NCI-H2081 treated with DMSO at 0.1 percent for 48 hours (cell line): ENCODE data around the gene ST6GAL1.
"Not testable (repeated sequence)": the region's sequence is repeated elsewhere in the genome, so short reads cannot be mapped to it uniquely, and the experiment has no call there.

Experiments used
- DNase-seq: peaks from one replicate; lab custom pipeline; 2025; lab: John Stamatoyannopoulos, UW

The ST6GAL1 gene

DNA sequence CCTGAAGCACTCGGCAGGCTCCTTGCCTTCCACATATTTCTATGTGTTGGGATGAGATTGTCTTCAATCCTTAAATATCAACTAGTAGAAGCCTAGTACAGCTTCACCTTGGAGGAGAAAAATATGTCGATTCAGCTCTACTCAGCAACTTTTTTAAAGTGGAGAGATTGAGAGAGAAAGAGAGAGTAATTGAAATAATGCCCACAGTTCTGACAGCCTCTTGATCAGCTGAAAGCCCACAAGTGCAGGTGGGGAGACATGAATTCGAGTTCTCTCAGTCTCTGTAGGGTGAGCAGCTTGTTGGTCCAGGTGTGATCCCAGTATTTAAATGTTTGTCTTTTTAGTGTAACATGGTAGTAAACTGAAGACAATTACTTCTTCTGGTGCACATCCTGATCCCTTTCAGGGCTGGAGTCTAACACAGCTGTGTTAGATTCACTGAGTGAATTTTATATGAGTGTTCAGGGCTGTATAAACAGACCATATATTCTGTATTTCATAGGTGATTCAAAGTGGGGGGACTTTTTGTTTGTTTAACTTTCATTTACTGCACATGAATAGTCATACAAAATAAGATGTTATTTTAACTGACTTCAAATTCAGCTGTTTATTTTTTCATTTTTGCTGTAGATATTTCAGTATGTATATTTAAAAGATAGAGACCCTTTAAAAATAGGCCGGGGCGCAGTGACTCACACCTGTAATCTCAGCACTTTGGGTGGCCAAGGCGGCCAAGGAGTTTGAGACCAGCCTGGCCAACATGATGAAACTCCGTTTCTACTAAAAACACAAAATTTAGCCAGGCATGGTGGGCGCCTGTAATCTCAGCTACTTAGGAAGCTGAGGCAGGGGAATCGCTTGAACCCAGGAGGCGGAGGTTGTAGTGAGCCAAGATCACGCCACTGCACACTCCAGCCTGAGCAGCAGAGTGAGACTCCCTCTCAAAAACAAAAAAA lies 64.0 kb downstream of the ST6GAL1 start:
- DNase-seq: no peak

DNA sequence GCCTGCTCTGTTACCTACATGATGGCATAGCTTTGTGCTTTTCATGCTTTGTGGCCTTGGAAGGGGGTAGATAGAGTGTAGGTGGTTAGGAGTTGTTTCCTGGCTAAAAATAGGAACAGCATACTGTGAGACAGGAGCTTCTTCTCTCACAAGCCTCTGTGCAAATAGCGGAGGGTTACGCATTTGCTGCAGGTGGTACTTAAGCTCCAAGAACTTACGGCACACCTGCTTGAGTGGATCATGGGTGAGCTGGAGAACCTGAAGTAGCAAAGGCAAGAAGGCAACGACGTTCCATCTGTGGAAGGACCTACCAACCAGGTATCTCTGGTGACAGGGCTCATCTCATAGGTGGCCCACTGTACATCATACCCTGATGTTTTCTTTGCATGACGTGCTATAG lies 66.0 kb downstream of the ST6GAL1 start:
- no peak for DNase-seq

DNA sequence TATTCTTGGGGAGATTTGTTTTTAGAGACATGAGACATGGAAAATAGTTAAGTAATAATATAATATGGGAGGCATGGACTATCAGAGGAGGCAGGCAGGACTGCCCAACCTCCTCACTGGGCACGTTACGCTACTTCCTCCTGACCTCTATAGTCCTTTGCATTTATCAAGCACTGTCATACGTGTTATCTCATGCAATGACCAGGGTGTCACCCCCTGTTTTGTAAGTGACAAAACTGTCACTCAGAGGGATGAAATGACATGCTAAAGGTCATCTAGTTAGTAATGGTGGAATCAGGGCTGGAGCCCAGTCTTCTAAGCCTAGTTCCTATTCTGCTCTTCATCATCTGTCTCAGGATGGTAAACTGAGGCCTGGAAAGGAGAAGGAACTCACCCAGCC lies 66.7 kb downstream of the ST6GAL1 start:
- DNase-seq: no peak

DNA sequence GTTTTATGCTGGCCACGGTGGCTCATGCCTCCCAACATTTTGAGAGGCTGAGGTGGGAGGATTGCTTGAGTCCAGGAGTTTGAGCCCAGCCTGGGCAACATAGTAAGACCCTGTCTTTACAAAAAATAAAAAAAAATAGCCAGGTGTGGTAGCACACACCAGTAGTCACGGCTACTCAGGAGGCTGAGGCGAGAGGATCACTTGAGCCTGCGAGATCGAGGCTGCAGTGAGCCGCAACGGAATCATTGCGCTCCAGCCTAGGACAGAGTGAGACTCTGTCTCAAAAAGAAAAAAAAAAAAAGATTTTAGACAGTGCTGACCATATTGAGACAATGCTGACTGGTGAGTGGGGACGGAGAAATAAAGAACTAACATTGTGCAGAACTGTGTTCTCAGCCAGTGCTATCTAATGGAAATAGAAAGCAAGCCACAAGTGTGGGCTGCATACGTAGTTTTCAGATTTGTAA lies 67.2 kb downstream of the ST6GAL1 start:
- DNase-seq: no peak

DNA sequence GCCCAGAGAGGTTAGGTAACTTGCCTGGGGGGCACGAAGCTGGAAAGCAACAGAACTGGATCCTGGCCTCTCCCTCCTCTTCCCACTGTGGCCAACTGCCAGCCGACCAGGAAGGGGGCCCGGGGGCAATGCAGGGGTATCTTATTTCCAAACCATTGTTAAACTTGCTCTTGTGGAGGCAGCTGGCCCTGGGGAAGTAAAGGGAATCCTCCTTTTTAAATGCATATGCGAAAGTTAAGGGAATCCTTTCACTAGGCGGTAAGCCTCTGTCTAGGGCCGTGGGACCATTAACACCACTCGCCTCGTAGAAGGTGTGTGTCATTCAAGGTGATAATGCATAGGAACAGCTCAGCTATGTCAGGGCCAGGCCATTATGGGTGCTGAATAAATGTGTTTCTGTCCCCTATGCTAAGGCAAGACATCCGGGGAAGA lies 68.6 kb downstream of the ST6GAL1 start:
- DNase-seq: no peak

DNA sequence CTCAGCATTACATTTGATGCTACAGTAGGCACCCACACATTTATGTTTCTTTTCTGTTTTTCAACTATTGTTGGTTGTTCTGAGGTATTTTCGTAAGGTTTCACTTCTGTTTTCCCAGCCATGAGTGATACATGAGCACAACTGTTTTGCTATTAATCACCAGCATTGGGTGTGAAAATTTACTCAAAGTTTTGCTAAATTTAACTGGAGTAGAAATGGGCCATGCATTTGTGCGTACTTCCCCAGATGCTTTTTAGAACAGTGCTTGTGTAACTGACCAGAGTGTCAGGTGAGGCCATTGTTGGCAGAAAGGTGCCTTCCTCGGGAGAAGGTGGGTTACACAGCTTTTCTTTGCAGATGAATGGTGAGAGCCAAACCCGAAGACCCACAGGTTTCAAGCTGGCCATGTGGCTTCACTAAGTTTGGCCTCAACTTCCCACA lies 70.4 kb downstream of the ST6GAL1 start:
- DNase-seq: no peak

DNA sequence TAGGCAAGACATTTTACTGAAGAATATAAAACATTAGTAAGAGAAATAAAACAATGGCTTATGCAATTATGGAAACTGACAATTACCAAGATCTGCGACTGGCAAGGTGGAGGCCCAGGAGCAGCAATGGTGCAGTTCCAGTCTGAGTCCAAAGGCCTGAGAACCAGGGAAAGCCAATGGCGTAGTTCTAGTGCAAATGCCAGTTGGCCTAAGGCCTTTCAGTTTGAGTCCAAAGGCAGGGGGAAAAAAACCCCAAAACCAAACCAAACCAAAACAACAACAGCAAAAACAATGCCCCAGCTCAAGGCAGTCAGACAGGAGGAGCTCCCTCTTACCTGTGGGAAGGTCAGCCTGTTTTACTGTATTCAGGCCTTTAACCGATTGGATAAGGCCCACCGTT lies 72.6 kb downstream of the ST6GAL1 start:
- DNase-seq: no peak

DNA sequence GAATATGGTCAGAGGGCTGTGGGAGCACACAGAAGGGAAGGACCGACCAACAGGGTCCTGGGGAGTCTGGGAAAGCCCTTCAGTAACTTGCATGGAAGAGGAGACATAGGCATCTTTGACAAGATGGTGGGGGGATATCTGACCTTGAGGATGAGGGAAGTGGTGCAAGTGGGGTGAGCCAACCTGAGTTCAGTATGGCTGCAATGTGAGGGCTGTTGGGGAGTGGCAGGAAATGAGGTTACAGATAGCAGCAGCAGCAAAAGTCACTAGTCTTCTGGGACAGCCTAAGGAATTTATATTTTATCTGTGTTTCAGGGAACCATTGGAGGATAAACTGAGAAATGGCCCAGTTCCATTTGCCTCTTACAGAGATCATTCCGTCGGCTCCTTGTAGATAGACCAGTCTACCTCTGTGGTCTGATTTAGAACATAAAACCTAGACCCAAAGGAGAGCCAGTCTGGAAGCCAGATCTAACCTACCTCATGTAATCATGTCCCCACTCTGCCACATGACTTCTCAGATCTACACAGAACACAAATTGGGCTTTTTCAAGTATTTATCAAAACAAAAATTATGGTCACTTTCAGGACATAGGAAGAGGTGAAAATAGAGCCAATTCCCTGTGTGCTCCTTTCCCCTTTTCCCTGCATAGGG lies 75.6 kb downstream of the ST6GAL1 start:
- DNase-seq: no peak

DNA sequence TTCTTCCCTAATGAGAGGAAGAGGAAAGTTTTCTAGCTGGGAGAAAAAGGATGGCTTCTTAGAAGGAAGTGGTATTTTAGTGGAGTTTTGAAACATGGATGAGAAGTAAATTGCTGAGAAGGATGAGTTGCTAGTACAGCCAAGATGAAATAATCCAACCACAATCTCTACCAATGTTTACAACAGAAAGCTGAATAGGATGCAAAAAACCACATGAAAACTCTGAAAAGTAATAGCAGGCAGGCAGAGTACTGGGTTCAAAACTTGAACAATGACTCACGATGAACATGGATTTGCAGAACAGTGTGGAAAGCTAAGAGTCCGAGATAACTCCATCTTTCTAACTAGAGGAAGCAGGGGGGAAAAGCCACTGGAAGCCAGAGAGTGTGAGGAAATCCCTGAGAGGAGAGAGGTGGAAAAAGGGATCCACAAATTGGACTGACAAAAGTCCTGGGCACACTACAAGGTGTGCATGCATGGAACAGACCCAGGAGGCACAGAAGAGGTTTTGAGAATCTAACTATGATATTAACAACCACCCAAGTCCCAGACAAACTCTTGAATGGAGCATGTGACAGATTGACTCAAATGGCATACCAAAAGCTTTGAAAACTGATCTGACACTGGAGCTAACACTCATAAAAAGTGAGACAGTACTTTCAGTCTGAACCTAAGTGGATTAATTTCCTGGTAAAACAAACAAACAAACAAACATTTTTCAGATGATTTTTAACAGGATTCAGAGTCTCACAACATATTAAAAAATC lies 76.7 kb downstream of the ST6GAL1 start:
- no peak for DNase-seq

DNA sequence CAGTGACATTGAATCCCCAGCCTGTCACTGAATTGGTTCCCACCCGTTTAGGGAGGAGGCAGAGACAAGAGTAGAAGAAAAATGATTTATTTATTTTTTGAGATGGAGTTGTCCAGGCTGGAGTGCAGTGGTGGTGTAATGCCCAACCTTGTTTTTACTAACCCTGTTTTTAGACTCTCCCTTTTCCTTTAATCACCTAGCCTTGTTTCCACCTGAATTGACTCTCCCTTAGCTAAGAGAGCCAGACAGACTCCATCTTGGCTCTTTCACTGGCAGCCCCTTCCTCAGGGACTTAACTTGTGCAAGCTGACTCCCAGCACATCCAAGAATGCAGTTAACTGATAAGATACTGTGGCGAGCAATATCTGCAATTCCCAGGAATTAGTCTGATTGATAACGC lies 80.1 kb downstream of the ST6GAL1 start:
- DNase-seq: not testable (repeated sequence)

DNA sequence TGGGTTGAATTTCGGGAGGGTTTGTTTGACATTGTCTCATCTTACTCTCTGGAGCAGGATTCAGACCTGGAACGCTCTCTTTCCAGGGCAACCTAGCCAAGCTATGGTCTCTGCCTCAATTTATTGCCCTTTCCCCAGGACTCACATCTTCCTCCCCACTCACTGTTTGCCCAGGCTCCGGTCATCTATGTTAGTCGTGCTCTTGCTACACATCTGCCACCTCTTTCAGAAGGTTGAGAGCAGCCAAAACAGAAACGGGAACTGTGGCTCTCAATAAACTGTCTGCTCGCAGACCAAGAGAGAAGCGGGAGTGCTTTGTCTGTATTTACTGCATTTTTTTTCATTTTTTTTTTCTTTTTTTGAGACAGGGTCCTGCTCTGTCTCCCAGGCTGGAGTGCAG lies 81.6 kb downstream of the ST6GAL1 start:
- no peak for DNase-seq

DNA sequence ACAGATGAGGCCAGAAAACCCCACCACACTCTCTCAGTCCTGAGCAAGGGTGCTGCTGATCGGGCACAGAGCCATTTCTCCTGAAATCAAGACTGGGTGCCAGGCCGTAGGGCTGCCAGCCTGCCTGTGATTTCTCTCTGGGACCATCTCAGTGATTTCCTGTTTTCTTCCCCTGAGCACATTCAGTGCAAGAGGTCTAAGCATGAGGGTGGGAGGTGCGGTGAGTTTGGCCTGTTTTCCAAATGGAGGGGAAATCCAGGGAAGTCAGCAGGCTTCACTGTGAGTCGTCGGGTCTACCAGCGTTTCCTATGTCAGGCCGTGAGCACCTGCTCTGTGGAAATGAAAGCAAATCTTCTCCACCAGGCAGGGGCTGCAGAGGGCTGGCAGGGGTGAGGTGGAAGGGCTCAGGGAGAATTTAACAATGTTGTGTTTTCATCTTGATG lies 82.3 kb downstream of the ST6GAL1 start:
- no peak for DNase-seq

DNA sequence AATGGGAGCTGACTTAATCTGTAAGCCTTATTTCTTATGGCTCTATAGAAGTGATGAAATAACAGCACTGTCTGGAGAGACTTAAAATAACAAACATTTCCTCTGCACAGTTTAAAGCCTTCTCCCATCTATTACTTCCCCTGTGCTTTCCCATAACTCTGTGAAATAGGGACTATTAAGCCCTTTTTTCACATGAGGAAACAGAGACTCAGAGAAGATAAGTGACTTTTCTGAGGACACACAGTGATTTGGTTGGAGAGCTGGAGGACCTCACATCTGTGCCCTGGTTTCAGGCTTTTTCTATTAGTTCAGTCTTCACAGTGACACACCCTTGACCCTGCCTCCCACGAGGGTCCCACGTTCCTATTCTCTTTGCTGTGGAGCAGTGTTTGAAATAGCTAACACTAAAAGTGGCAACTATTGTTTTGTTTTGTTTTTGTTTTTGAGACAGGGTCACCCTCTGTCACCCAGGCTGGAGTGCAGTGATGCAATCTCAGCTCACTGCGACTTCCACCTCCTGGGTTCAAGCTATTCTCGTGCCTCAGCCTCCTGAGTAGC lies 82.9 kb downstream of the ST6GAL1 start:
- DNase-seq: no peak

DNA sequence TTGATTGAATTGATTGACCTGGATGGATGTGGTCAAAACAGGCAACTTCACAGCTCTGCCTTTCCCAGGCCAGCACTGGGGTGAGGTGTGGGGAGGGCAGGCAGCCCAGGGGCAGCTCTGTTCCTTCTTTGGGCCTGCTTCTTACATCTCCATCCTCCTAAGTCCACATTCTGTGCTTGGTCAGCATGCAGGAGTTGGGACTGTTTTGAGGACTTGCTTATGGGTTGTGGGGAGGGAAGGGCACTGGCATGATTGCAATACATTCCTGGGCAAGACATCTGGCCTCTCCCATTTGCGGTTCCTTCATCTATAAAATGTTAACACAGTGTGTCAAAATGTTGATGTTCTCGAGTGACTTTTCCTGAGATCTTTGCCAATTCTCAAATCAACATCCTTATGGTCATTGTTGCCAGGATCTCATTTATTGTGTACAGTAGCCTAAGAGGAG lies 84.1 kb downstream of the ST6GAL1 start:
- no peak for DNase-seq

DNA sequence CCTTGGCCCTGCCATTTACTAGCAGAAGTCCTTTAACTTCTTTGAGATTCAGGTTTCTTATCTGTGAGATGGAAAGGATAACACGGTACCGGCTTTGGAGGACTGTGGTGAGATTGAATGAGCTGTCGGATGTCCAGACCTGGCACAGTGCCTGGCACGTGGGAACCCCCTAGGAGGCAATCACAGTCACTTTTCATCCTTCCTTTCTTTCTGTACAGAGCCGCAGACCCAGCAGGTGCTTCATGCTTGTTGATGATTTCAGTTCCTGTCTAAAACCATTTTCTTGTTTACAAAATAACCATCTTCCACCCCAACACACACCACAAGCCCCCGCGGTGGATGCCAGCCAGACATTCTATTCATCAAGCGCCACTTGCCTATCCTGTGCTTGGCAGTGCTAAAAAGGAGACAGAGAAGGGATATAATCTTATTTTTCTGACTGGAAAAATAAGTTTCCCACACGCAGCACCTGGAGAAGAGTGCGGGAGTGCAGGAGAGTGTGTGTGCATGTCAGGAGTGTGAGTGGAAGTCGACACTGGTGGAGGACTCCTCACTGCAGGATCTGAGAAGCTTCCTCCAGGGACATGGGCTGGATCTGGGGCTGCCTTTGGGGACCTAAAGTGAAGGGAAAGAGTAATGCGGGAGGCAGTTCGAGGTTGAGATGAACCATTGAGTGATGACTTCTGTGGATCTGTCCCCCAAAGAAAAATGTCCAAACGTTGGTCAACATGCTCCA lies 85.7 kb downstream of the ST6GAL1 start:
- DNase-seq: no peak

DNA sequence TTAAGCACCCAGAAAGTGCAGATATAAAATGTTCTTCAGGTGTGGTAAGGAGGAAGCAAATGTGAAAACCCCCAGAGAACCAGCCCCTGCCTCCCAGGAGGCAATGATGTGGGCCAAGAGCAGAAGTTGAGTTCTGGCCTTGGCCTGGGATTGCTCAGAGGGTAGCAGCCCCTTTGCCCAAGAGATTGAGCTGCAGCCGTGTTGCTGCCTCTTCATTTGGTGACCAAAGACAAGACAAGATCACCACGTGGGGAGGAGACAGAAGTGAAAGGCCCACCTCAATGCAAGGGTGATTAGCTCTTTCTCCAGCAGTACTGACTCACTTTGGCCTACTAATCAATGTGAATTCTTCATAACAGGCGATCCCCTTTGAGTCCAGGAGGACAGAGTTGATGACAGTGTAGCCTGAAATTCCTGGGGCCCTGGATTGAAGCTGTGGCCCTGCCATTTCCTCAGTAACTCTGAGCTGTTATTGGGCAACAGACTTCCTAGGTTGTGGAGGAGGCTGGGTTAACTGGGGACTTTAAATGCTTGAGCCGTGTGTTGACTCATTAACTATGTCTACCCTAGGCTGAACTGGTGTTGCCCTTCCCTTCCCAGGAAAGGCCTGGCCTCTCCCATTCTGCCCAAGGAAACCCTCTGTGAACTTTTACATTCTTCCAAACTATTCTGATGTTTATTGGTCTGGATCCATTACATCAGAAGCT lies 86.5 kb downstream of the ST6GAL1 start:
- DNase-seq: no peak

DNA sequence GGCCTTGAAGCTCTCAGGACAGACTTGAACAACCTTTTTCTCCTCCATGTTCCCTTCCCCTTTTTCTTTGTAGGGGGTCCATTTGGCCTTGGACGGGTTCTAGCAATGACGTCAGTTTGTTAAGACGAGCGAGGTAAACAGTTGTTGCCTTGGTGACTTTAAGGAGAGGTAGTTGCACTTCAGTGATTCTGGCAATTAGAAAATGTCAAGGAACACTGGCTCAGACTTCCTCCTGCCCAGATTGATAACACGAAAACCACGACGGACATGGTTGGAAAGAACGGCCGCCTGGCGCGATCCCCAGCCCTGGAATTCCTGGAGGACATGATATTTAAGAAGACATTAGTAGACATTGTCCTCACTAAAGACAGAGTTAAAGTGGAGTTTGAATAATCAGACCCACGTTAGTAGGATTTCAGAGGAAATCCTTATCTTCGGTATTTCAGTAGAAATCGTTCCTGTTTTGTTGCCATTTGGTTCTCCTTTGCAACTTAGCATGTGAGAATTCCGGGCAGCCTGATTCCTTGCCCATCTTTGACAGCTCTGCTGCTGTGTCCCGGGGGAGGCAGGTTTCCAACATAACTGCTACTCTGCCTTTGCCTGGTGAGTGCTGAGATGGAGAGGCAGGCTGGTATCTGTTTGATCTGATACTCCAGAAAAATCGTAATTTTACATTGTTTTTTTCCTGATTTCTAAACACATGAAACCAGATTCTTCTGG lies 87.3 kb downstream of the ST6GAL1 start:
- DNase-seq: no peak

DNA sequence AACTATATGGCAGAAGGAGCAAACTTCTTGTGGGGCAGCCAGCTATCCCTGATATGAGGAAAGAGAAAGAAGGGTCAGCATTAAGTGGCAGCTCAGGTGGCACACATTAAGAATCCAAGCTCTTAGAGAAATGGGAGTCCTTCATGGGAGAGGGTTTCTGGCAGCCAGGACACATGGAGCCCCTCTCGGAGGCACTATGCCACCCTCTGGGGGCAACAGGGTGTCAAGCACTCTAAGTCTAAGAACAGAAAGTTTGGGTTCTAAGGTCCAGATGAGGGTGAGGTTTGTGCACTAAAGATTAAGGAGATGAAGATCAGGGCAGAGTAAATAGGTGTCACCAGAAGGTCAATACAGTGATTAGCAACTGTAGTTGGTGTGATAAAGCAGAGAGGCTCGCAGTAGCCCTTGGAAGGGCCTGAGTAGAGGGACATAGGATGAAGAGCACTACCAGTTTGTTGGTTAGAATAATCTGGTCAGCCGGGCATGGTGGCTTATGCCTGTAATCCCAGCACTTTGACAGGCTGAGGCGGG lies 89.3 kb downstream of the ST6GAL1 start:
- DNase-seq: no peak

DNA sequence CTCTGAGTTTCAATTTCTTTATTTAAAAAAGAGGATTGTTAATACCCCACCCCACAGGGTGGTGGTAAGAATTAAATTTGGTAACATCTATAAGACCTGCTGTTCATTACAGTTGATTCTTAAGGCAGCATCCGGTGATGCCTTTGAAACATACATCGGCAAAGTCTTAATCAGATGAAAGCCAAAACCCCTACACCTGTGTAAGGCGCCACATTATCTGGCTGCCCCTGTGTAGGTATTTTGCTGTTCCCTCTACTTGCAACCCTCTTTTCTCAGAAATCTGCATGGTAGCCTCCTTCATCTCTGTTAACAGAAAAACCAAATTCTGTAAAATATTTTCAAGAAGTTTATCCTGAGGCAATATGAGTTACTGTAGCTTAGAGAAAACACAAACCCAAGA lies 90.0 kb downstream of the ST6GAL1 start:
- DNase-seq: no peak
